A549 (cell line): ENCODE data around the gene BRPF1. TPM values are rescaled to one million over a fixed set of nuclear protein-coding genes. Genes with fewer than 3 reads are reported as not detected.

Experiments
- ATAC-seq, 2 experiments: fragments of 200-7000 bp in 1 of 2; fragments of >200 bp in 1 of 2; cut with Nextera tagmentation in 1 of 2; cut with Tn5 transposase in 1 of 2; 3 replicates each; pipeline versions ENCODE4 v1.8.0 to v1.9.1; 2018 to 2020; ENCODE audit warnings: mild to moderate bottlenecking in 1 of 2, moderate library complexity in 1 of 2
- CTCF ChIA-PET: fragments of 300-600 bp; sonication (Branson Sonifier 250); formaldehyde crosslinking; extraction: SDS; loops from one replicate; lab custom pipeline; 2021; ENCODE audit warnings: antibody characterized with exemption, inconsistent platforms; lab: Yijun Ruan, JAX
- POLR2A ChIA-PET: fragments of 350-600 bp; formaldehyde crosslinking; extraction: SDS; loops from one replicate; lab custom pipeline; 2021; ENCODE audit warnings: antibody characterized with exemption, inconsistent platforms; lab: Yijun Ruan, JAX
- DNase-seq, 2 experiments: peaks; one replicate each; pipeline versions ENCODE4 v3.0.0 to v3.0.0-alpha.2; 2011 to 2016; ENCODE audit warnings: low read depth in 1 of 2, low spot score in 1 of 2
- FAIRE-seq: peaks from 2 replicates; lab custom pipeline; 2011; peaks lifted over from hg19 to GRCh38; lab: Jason Lieb, UNC
- H3K27ac ChIP-seq, 2 experiments: fragments of >200 bp; sonication (Bioruptor Twin); formaldehyde crosslinking; 3 replicates each; pipeline ENCODE4 v1.5.1; 2016 to 2017
- H3K4me1 ChIP-seq: fragments of >200 bp; sonication (Bioruptor Twin); formaldehyde crosslinking; 3 replicates; pipeline ENCODE4 v1.6.1; 2016
- H3K4me2 ChIP-seq: fragments of >200 bp; sonication (Bioruptor Twin); formaldehyde crosslinking; 3 replicates; pipeline ENCODE4 v1.6.1; 2016
- H3K4me3 ChIP-seq: fragments of >200 bp; sonication (Bioruptor Twin); formaldehyde crosslinking; 3 replicates; pipeline ENCODE4 v1.5.1; 2016
- H3K9me3 ChIP-seq: fragments of >200 bp; sonication (Bioruptor Twin); formaldehyde crosslinking; 3 replicates; pipeline ENCODE4 v1.6.1; 2016
- BCL3 ChIP-seq: fragments of >200 bp; sonication (Bioruptor Twin); formaldehyde crosslinking; IDR thresholded peaks from 3 replicates; pipeline ENCODE4 v1.6.1; 2016
- CBX2 ChIP-seq: fragments of 200-600 bp; sonication (generic); IDR thresholded peaks from 2 replicates; pipeline ENCODE4 v1.6.1; 2016; ENCODE audit warnings: low read depth, mild to moderate bottlenecking, borderline replicate concordance
- E2F6 ChIP-seq: IDR thresholded peaks from 2 replicates; pipeline ENCODE4 v1.6.1; 2012; ENCODE audit warnings: low read depth, borderline replicate concordance
- EHMT2 ChIP-seq: fragments of 200-600 bp; sonication (generic); IDR thresholded peaks from 2 replicates; pipeline ENCODE4 v1.6.1; 2016; ENCODE audit warnings: antibody characterized with exemption, low read depth, mild to moderate bottlenecking, moderate library complexity
- ELK1 ChIP-seq: fragments of 150-350 bp; IDR thresholded peaks from 2 replicates; pipeline ENCODE4 v1.6.1; 2014; ENCODE audit warnings: low read depth, mild to moderate bottlenecking, low read length
- ESRRA ChIP-seq: fragments of 150-350 bp; IDR thresholded peaks from 2 replicates; pipeline ENCODE4 v1.6.1; 2014; ENCODE audit warnings: mild to moderate bottlenecking, low read length, borderline replicate concordance
- FOSB ChIP-seq: fragments of 250-450 bp; sonication (Bioruptor Pico); IDR thresholded peaks from 2 replicates; pipeline ENCODE4 v1.5.0; 2020; ENCODE audit warnings: mild to moderate bottlenecking, moderate library complexity
- FOXS1 ChIP-seq: fragments of 250-450 bp; sonication (Bioruptor Pico); IDR thresholded peaks from 2 replicates; pipeline ENCODE4 v1.5.0; 2020; ENCODE audit warnings: mild to moderate bottlenecking, moderate library complexity
- HEYL ChIP-seq: fragments of 250-450 bp; sonication (Bioruptor Pico); IDR thresholded peaks from 2 replicates; pipeline ENCODE4 v1.8.0; 2021; ENCODE audit warnings: mild to moderate bottlenecking, moderate library complexity
- HMGXB4 ChIP-seq: fragments of 250-450 bp; sonication (Bioruptor Pico); IDR thresholded peaks from 2 replicates; pipeline ENCODE4 v1.5.0; 2021; ENCODE audit warnings: mild to moderate bottlenecking, moderate library complexity, borderline replicate concordance
- HOXB5 ChIP-seq: fragments of 250-450 bp; sonication (Bioruptor Pico); IDR thresholded peaks from 2 replicates; pipeline ENCODE4 v1.5.0; 2020; ENCODE audit warnings: mild to moderate bottlenecking, moderate library complexity
- JUNB ChIP-seq: fragments of >200 bp; sonication (Bioruptor Twin); formaldehyde crosslinking; IDR thresholded peaks from 2 replicates; pipeline ENCODE4 v1.6.1; 2016
- KDM5A ChIP-seq: fragments of 200-600 bp; sonication (generic); IDR thresholded peaks from 2 replicates; pipeline ENCODE4 v1.6.1; 2016; ENCODE audit warnings: antibody characterized with exemption, mild to moderate bottlenecking
- MAZ ChIP-seq: fragments of 150-350 bp; IDR thresholded peaks from 2 replicates; pipeline ENCODE4 v1.6.1; 2014; ENCODE audit warnings: antibody characterized with exemption, low read depth, low read length, borderline replicate concordance
- POLR2AphosphoS2 ChIP-seq: conservative IDR thresholded peaks from 2 replicates; pipeline ENCODE4 v1.6.1; 2012; ENCODE audit warnings: low read length, improper control_type of control experiment, inconsistent platforms
- RAD21 ChIP-seq, 2 experiments: fragments of >200 bp in 1 of 2; sonication (Bioruptor Twin) in 1 of 2; formaldehyde crosslinking in 1 of 2; IDR thresholded peaks in 1 of 2; conservative IDR thresholded peaks in 1 of 2; 2 replicates in 1 of 2; 3 replicates in 1 of 2; pipeline ENCODE4 v1.6.1; 2012 to 2018; ENCODE audit warnings: inconsistent platforms in 1 of 2
- REST ChIP-seq: fragments of 200-600 bp; sonication (generic); IDR thresholded peaks from 2 replicates; pipeline ENCODE4 v1.6.1; 2016; ENCODE audit warnings: antibody characterized with exemption, mild to moderate bottlenecking, moderate library complexity
- RFX5 ChIP-seq: fragments of 450-650 bp; IDR thresholded peaks from 2 replicates; pipeline ENCODE4 v1.7.1; 2014; ENCODE audit warnings: antibody characterized with exemption, mild to moderate bottlenecking, moderate library complexity
- ZFP36 ChIP-seq: fragments of 450-650 bp; IDR thresholded peaks from 2 replicates; pipeline ENCODE4 v1.6.1; 2014; ENCODE audit warnings: borderline replicate concordance; ENCODE audit not compliant: partially characterized antibody
- WGBS: methylation state at CpG from one replicate; pipeline ENCODE4 v1.1.6; 2017; ENCODE audit errors: missing lambda C conversion rate; 5-methylcytosine and 5-hydroxymethylcytosine counted together
- polyA plus RNA-seq, 4 experiments: library from polyadenylated mRNA; depleted of rRNA in 3 of 4; stranded (reverse); fragments of >200 nt; fragmentation: RNase III in 1 of 4; extraction: RNeasy Plus Mini Kit Qiagen cat#74134 plus additional on column Dnase treatment in 1 of 4; gene quantifications; 2 replicates in 3 of 4; 3 replicates in 1 of 4; pipeline ENCODE4 v1.2.3, GENCODE V29; 2011 to 2017

Gene BRPF1
- polyA plus RNA-seq, 2 of the 4 experiments (the other 2 are of a cell fraction) = 8.6 to 12.4 TPM

GRCh38 chr3:9736831-9737230 lies 5.3 kb downstream of the BRPF1 start:
- ChIA-PET CTCF (interaction anchor here (0.7 to 3.9 kb wide), 4 partner anchors 10 to 18 kb away, joined by 4 to 18 read pairs (median 12); partner anchors contain the start of gene OGG1), POLR2A (interaction anchor here (1.0 kb wide), 1 partner anchor 13 kb away, joined by 4 read pairs; the partner anchor contains the start of gene OGG1)
- H3K4me3 ChIP-seq = no peak overlapping the region
- WGBS = 70% methylated on average over 2 of the region's 2 CpGs
- ATAC-seq = no peak
- H3K9me3 ChIP-seq = no peaks in the 10 kb centered on the region
- no peak for TF ChIP-seq CBX2
- TF ChIP-seq, all 56 proteins: peak for 0
- Histone ChIP-seq H3K27ac (no peak overlapping the region), H3K4me1 (peaks cover 12% of the 10 kb centered on the region), H3K4me2 (no peak overlapping the region)
- no peak for DNase-seq
- FAIRE-seq = no peak

- Histone ChIP-seq H3K4me3 (no peak overlapping the region), H3K4me2 (no peak overlapping the region), H3K4me1 (no peaks in the 10 kb centered on the region), H3K9me3 (no peaks in the 10 kb centered on the region), H3K27ac (no peak overlapping the region)
- TF ChIP-seq BCL3 (no peak), EHMT2 (no peak), MAZ (no peak), REST (no peak), HOXB5 (CRISPR knock-in tag) (no peak), RFX5 (no peak), FOXS1 (CRISPR knock-in tag) (no peak), ELK1 (no peak), FOSB (CRISPR knock-in tag) (no peak), POLR2AphosphoS2 (no peak), JUNB (no peak), KDM5A (no peak), E2F6 (no peak), HEYL (no peak), HMGXB4 (no peak), ZFP36 (no peak), RAD21 (conservative IDR thresholded peaks at IDR 0.05 in 1 of 2, IDR thresholded peaks at IDR 0.05 in 1 of 2) (no peak), ESRRA (no peak)
- no peak for ATAC-seq
- DNase-seq = no peak
- ChIA-PET POLR2A (no interaction called here), CTCF (interaction anchor here (1.2 to 2.2 kb wide), 3 partner anchors 10 to 23 kb away, joined by 3 to 10 read pairs (median 5); no protein-coding TSS in a partner anchor)
- FAIRE-seq = no peak
- WGBS = 93% methylated on average over 10 of the region's 15 CpGs
These were observed 7.6 kb downstream of the BRPF1 start for GRCh38 chr3:9739181-9739580.
